Sigmoid colon (tissue), 7 donors: ENCODE data around the gene DHX35. TPM values are rescaled to one million over a fixed set of nuclear protein-coding genes. Genes with fewer than 3 reads are reported as not detected.

ENCODE experiments used
- DNase-seq: peaks from one replicate; pipeline ENCODE4 v3.0.0-alpha.2; 2019
- H3K27ac ChIP-seq, 4 donors: fragments of 200-600 bp; sonication (generic); one replicate each; pipeline ENCODE4 v1.5.1; 2016 to 2019; ENCODE audit warnings: mild to moderate bottlenecking in 1 of 4
- H3K27me3 ChIP-seq, 3 donors: fragments of 200-600 bp; sonication (generic); one replicate each; pipeline ENCODE4 v1.5.1; 2019; ENCODE audit warnings: mild to moderate bottlenecking in 1 of 3
- H3K36me3 ChIP-seq, 4 donors: fragments of 200-600 bp; sonication (generic); one replicate each; pipeline ENCODE4 v1.5.1; 2016 to 2019
- H3K4me1 ChIP-seq, 4 donors: fragments of 200-600 bp; sonication (generic); one replicate each; pipeline ENCODE4 v1.5.1; 2017 to 2019
- H3K4me3 ChIP-seq, 4 donors: fragments of 200-600 bp; sonication (generic); one replicate each; pipeline ENCODE4 v1.5.1; 2017 to 2019; ENCODE audit warnings: mild to moderate bottlenecking in 2 of 4, moderate library complexity in 1 of 4
- H3K9me3 ChIP-seq, 4 donors: fragments of 200-600 bp in 3 of 4; sonication (generic) in 3 of 4; one replicate each; pipeline versions ENCODE4 v1.5.1 to v1.6.1; 2013 to 2019
- EP300 ChIP-seq, 4 donors: sonication (generic); formaldehyde crosslinking; IDR thresholded peaks; one replicate each; pipeline ENCODE4 v1.6.1; 2017; ENCODE audit warnings: antibody characterized with exemption in 4 of 4
- POLR2A ChIP-seq, 2 donors: fragments of 450-650 bp; IDR thresholded peaks; one replicate each; pipeline ENCODE4 v1.6.1; 2016; ENCODE audit warnings: antibody characterized with exemption in 2 of 2, mild to moderate bottlenecking in 2 of 2, moderate library complexity in 2 of 2
- POLR2AphosphoS5 ChIP-seq, 4 donors: sonication (generic); formaldehyde crosslinking; IDR thresholded peaks; one replicate each; pipeline ENCODE4 v1.6.1; 2017; ENCODE audit warnings: antibody characterized with exemption in 4 of 4
- WGBS, 2 donors: extraction: QIAGEN DNeasy Blood & Tissue Kit; methylation state at CpG; one replicate each; pipeline ENCODE4 v1.1.7; 2013; 5-methylcytosine and 5-hydroxymethylcytosine counted together
- intact Hi-C: fragments of 100-400 bp; cut with DNase I; formaldehyde crosslinking; loops from one replicate; pipeline ENCODE4 v1.15.1; 2023
- polyA plus RNA-seq, 3 donors: library from polyadenylated mRNA; stranded (reverse); fragments of 200-250 nt; gene quantifications; one replicate each; pipeline ENCODE4 v1.2.3, GENCODE V29; 2013
- total RNA-seq, 4 donors: library from RNA; depleted of rRNA; stranded (reverse); fragments of >200 nt; gene quantifications; one replicate each; pipeline ENCODE4 v1.1.0, GENCODE V29; 2016
- TF ChIP-seq, protein P1 (sequence below), 4 experiments: fragments of 450-650 bp in 3 of 4; fragments of 200-600 bp in 1 of 4; IDR thresholded peaks; one replicate each; pipeline ENCODE4 v1.5.1; 2016 to 2019; ENCODE audit warnings: antibody characterized with exemption in 4 of 4, mild to moderate bottlenecking in 3 of 4, moderate library complexity in 2 of 4
- donor health status: healthy with polysubstance abuse.
- donor health status: Bipolar disorder and iron deficiency.
- donor health status: healthy.

The DHX35 gene
- total and polyA plus RNA-seq, 7 donors: 8.8 to 33.2 (median 16.1) TPM

DNA sequence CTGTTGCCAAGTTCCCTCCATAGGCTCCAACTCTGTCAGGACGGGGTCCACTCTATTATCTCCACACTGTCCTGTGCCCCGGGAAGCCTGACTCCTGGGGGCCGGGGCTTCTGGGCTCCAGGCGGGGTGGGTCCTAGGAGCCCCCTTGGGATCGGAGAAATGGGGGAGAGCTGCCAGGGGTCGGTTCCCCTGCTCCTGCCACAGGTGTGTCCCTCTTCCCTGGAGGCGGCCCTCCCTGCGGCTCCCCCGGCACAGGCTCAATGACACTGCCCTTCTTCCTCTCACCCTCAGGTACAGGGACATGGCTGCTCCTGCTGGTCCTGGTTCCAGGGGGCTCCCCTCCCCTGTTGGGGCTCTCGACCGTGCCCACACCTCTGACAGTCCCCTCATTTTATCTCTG is 110.0 kb downstream of the DHX35 start:
- Histone ChIP-seq H3K27me3 (peaks cover 5 to 30% (median 5%) of the 10 kb centered on the region in 3 donors), H3K4me1 (no peaks in the 10 kb centered on the region), H3K9me3 (peaks cover 0 to 6% (median 3%) of the 10 kb centered on the region in 4 donors), H3K4me3 (no peak overlapping the region), H3K36me3 (no peaks in the 10 kb centered on the region), H3K27ac (no peak overlapping the region)
- intact Hi-C loops: no loop called here
- TF ChIP-seq, protein P1, sequence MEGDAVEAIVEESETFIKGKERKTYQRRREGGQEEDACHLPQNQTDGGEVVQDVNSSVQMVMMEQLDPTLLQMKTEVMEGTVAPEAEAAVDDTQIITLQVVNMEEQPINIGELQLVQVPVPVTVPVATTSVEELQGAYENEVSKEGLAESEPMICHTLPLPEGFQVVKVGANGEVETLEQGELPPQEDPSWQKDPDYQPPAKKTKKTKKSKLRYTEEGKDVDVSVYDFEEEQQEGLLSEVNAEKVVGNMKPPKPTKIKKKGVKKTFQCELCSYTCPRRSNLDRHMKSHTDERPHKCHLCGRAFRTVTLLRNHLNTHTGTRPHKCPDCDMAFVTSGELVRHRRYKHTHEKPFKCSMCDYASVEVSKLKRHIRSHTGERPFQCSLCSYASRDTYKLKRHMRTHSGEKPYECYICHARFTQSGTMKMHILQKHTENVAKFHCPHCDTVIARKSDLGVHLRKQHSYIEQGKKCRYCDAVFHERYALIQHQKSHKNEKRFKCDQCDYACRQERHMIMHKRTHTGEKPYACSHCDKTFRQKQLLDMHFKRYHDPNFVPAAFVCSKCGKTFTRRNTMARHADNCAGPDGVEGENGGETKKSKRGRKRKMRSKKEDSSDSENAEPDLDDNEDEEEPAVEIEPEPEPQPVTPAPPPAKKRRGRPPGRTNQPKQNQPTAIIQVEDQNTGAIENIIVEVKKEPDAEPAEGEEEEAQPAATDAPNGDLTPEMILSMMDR (IDR thresholded peaks at IDR 0.05): no peak
- TF ChIP-seq POLR2A (IDR thresholded peaks at IDR 0.05): no peak
- no peak for TF ChIP-seq EP300 (IDR thresholded peaks at IDR 0.05)
- no peak for TF ChIP-seq POLR2AphosphoS5 (IDR thresholded peaks at IDR 0.05)
- DNase-seq: no peak
- 87 to 90% methylated on average over 11 of the region's 11 CpGs for WGBS, 2 donors

DNA sequence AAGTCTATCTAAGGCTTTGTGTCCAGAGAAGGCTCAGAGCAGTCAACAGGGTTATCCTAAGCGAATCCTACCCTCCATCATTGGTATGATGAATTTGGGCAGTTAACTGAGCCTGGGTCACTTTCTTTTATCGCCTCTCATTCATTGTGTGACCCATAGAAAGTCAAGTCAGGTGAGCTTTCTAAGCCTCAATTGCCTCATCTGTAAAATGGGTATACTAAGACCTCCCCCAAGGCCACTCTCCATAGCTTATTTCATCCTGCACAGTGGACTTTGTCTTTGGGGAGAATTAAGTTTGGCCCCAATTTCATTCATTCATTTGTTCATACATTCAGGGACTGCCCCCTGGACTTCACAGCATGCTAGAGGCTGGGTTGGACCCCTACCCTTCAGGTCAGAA is 110.5 kb downstream of the DHX35 start:
- intact Hi-C loops: no loop called here
- whole genome bisulfite sequencing, 2 donors: 96 to 97% methylated on average over 2 of the region's 2 CpGs
- Histone ChIP-seq H3K27me3 (peaks cover 5 to 32% (median 5%) of the 10 kb centered on the region in 3 donors), H3K4me3 (no peak overlapping the region), H3K4me1 (no peaks in the 10 kb centered on the region), H3K9me3 (peaks cover 0 to 6% (median 3%) of the 10 kb centered on the region in 4 donors), H3K27ac (no peak overlapping the region), H3K36me3 (no peaks in the 10 kb centered on the region)
- TF ChIP-seq POLR2A (IDR thresholded peaks at IDR 0.05) (no peak), EP300 (IDR thresholded peaks at IDR 0.05) (no peak), POLR2AphosphoS5 (IDR thresholded peaks at IDR 0.05) (no peak)
- TF ChIP-seq, protein P1 (IDR thresholded peaks at IDR 0.05): no peak
- DNase-seq: no peak

DNA sequence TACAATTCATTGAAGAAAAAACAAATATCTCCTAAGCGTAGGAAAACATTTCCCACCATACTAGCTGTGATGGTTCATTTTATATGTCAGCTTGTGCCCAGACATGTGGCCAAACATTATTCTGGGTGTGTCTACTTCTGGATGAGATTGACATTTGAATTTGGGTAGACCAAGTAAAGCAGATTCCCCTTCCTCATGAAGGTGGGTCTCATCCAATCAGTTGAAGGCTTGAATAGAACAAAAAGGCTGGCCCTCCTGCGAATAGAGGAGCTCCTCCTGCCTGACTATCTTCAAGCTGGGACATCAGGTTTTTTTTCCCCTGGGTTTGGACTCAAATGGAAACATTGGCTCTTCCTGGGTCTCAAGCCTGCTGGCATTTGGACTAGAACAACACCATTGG is 113.6 kb downstream of the DHX35 start:
- Histone ChIP-seq H3K27ac (no peak overlapping the region), H3K36me3 (no peaks in the 10 kb centered on the region), H3K4me3 (no peak overlapping the region), H3K9me3 (no peaks in the 10 kb centered on the region), H3K27me3 (peaks cover 5 to 20% (median 5%) of the 10 kb centered on the region in 3 donors), H3K4me1 (no peaks in the 10 kb centered on the region)
- intact Hi-C loops: no loop called here
- no peak for DNase-seq
- no peak for TF ChIP-seq EP300 (IDR thresholded peaks at IDR 0.05)
- TF ChIP-seq POLR2AphosphoS5 (IDR thresholded peaks at IDR 0.05): no peak
- no peak for TF ChIP-seq POLR2A (IDR thresholded peaks at IDR 0.05)
- TF ChIP-seq, protein P1 (IDR thresholded peaks at IDR 0.05): no peak
- WGBS, 2 donors: 88 to 89% methylated on average over 2 of the region's 2 CpGs

DNA sequence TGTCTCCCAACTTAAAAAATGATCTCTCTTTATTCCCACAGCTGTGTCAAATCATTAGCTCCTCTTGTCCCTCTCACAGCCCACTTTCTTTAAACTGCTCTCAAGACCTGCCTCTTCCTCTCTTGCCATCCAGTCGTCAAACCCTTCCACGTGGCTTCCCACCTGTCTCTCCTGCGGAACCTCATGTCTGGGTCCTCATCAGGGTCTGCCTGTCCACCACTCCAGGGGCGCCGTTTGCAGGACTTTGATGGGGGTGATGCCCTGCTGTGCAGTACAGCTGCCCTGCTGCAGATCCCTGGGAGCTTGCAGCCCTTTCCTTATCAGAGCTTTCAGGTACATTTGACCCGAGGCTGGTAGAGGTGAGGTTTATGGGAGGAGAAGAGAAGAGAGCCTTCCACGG is 114.8 kb downstream of the DHX35 start:
- H3K9me3 ChIP-seq: no peaks in the 10 kb centered on the region
- 51 to 66% methylated on average over 7 of the region's 7 CpGs for WGBS, 2 donors
- H3K4me3 ChIP-seq: no peak overlapping the region
- H3K4me1 ChIP-seq: no peaks in the 10 kb centered on the region
- no peak for TF ChIP-seq EP300 (IDR thresholded peaks at IDR 0.05)
- H3K27ac ChIP-seq: no peak overlapping the region
- peaks cover 4 to 20% (median 5%) of the 10 kb centered on the region in 3 donors for H3K27me3 ChIP-seq
- H3K36me3 ChIP-seq: no peaks in the 10 kb centered on the region
- no peak for DNase-seq
- intact Hi-C loops: no loop called here

DNA sequence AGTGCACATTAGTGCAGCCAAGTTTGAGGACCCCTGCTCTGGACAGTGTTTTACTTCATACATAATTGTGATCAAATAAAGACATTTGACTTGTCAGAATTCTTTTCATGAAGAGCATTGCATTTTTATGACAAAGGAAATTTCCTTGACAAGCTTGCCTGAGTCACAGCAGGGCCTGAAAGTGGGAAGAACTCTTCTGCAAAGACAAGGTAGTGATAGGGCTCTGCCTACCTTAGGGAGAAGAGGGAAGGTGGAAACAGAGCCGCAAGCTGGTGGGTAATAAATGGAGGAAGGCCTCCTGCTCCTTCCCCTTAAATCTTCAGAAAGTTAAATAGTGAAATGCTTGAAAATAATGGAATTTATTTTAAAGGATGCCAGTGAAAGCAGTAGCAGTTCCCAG is 118.2 kb downstream of the DHX35 start:
- 88 to 96% methylated on average over 1 of the region's 1 CpG for WGBS, 2 donors
- no peak for DNase-seq
- no peaks in the 10 kb centered on the region for H3K36me3 ChIP-seq
- H3K9me3 ChIP-seq: peaks cover 0 to 3% (median 0%) of the 10 kb centered on the region in 4 donors
- no peak overlapping the region for H3K27ac ChIP-seq
- peaks cover 0 to 7% (median 0%) of the 10 kb centered on the region in 3 donors for H3K27me3 ChIP-seq
- TF ChIP-seq, protein P1 (IDR thresholded peaks at IDR 0.05): no peak
- TF ChIP-seq POLR2AphosphoS5 (IDR thresholded peaks at IDR 0.05) (no peak), POLR2A (IDR thresholded peaks at IDR 0.05) (no peak), EP300 (IDR thresholded peaks at IDR 0.05) (no peak)
- no peaks in the 10 kb centered on the region for H3K4me1 ChIP-seq
- no peak overlapping the region for H3K4me3 ChIP-seq
- intact Hi-C loops: loop anchor here (10.0 kb wide), 1 partner anchor 156 kb away; the partner anchor contains the start of gene FAM83D
